Measurements from ENCODE around the gene WDR45B.

WDR45B gene

GRCh38 chr17:82675476-82676245, 27.4 kb upstream of the WDR45B start:
- DNase-seq: no peak

GRCh38 chr17:82674656-82675475, 26.6 kb upstream of the WDR45B start:
- no peak for DNase-seq

- DNase-seq: no peak
Measured at GRCh38 chr17:82670661-82671450, 22.6 kb upstream of the WDR45B start.

- peak; percentile 40 for DNase-seq
Measured at GRCh38 chr17:82668631-82669099, 20.4 kb upstream of the WDR45B start.

GRCh38 chr17:82668024-82668630, 19.9 kb upstream of the WDR45B start:
- no peak for DNase-seq

- no peak for DNase-seq
Measured at GRCh38 chr17:82667668-82668000, 19.4 kb upstream of the WDR45B start.

GRCh38 chr17:82666931-82667667, 18.9 kb upstream of the WDR45B start:
- no peak for DNase-seq

GRCh38 chr17:82665891-82666290, 17.6 kb upstream of the WDR45B start:
- no peak for DNase-seq

GRCh38 chr17:82665217-82665616, 17.0 kb upstream of the WDR45B start:
- no peak for DNase-seq

GRCh38 chr17:82664701-82665182, 16.5 kb upstream of the WDR45B start:
- no peak for DNase-seq

- DNase-seq: no peak
Measured at GRCh38 chr17:82664276-82664575, 16.0 kb upstream of the WDR45B start.

- no peak for DNase-seq
Measured at GRCh38 chr17:82663381-82664275, 15.4 kb upstream of the WDR45B start.

- no peak for DNase-seq
Measured at GRCh38 chr17:82662711-82663261, 14.5 kb upstream of the WDR45B start.

- no peak for DNase-seq
Measured at GRCh38 chr17:82661717-82662683, 13.8 kb upstream of the WDR45B start.

GRCh38 chr17:82659886-82660285, 11.6 kb upstream of the WDR45B start:
- DNase-seq: no peak

GRCh38 chr17:82658796-82659452, 10.7 kb upstream of the WDR45B start:
- DNase-seq: no peak

GRCh38 chr17:82658331-82658730, 10.1 kb upstream of the WDR45B start:
- no peak for DNase-seq

- no peak for DNase-seq
Measured at GRCh38 chr17:82657926-82658325, 9.7 kb upstream of the WDR45B start.

- no peak for DNase-seq
Measured at GRCh38 chr17:82656266-82656665, 8.0 kb upstream of the WDR45B start.
